Right kidney (tissue), 1 donor: ENCODE results near the gene CIDEB.

Experiments used
- DNase-seq: peaks from one replicate; pipeline ENCODE4 v3.0.0-alpha.2; 2016

The CIDEB gene

GRCh38 chr14:24314377-24315193 is 6.8 kb upstream of the CIDEB start:
- no peak for DNase-seq

- DNase-seq, result no peak
Observed at GRCh38 chr14:24313913-24314312, 6.1 kb upstream of the CIDEB start.

- no peak for DNase-seq
Observed at GRCh38 chr14:24312736-24313507, 5.1 kb upstream of the CIDEB start.

- DNase-seq, result no peak
Observed at GRCh38 chr14:24311837-24312615, 4.2 kb upstream of the CIDEB start.

- DNase-seq, result peak; percentile 94
Observed at GRCh38 chr14:24310646-24311604, 3.1 kb upstream of the CIDEB start, which contains the start of gene LTB4R. Gene LTB4R, plus strand, starts transcription at chr14:24311502. Its CDS starts 4,150 bp downstream, at chr14:24315652.

- DNase-seq, result no peak
Observed at GRCh38 chr14:24310265-24310645, 2.5 kb upstream of the CIDEB start.

- DNase-seq, result no peak
Observed at GRCh38 chr14:24309538-24310264, 1.9 kb upstream of the CIDEB start, which contains the start of gene LTB4R2. Gene LTB4R2, plus strand, starts transcription at chr14:24310140. Its CDS starts 525 bp downstream, at chr14:24310665.

- no peak for DNase-seq
Observed at GRCh38 chr14:24308342-24309124, 756 bp upstream of the CIDEB start.

- DNase-seq, result no peak
Observed at GRCh38 chr14:24307156-24307574, 612 bp downstream of the CIDEB start.

- no peak for DNase-seq
Observed at GRCh38 chr14:24304019-24304387, 3.8 kb downstream of the CIDEB start.

- no peak for DNase-seq
Observed at GRCh38 chr14:24300326-24300980, 7.3 kb downstream of the CIDEB start.

- peak; percentile 90 for DNase-seq
Observed at GRCh38 chr14:24299255-24300191, 8.3 kb downstream of the CIDEB start, which contains the start of the genes DHRS1 and NOP9. Gene DHRS1, minus strand, starts transcription at chr14:24299780. Its CDS starts 674 bp downstream, at chr14:24299106. Gene NOP9, plus strand, starts transcription at chr14:24299850. Its CDS starts 105 bp downstream, at chr14:24299955.

- no peak for DNase-seq
Observed at GRCh38 chr14:24298892-24299254, 8.9 kb downstream of the CIDEB start.

GRCh38 chr14:24297190-24297964 is 10.4 kb downstream of the CIDEB start:
- no peak for DNase-seq

GRCh38 chr14:24296341-24297157 is 11.2 kb downstream of the CIDEB start:
- DNase-seq, result no peak

GRCh38 chr14:24293525-24293924 is 14.3 kb downstream of the CIDEB start:
- no peak for DNase-seq
